MCF 10A (cell line): ENCODE results near the gene FGF21. TPM values are rescaled to one million over a fixed set of nuclear protein-coding genes. Genes with fewer than 3 reads are reported as not detected.
A peak's percentile ranks its signal among the peaks of the same experiment; 100 is the strongest.

ENCODE experiments used
- BruUV-seq: library from RNA; stranded (reverse); fragments of 400-500 nt; replicated peaks from 2 replicates; lab custom pipeline; 2021; lab: Mats Ljungman, UMichigan
- CTCF ChIA-PET: fragments of 300-600 bp; sonication (Branson Sonifier 250); formaldehyde crosslinking; extraction: SDS; loops from one replicate; lab custom pipeline; 2021; ENCODE audit warnings: antibody characterized with exemption, inconsistent platforms; lab: Yijun Ruan, JAX
- POLR2A ChIA-PET: fragments of 300-600, 350-650 bp; sonication (Branson Sonifier 250); formaldehyde crosslinking; extraction: SDS; loops from one replicate; lab custom pipeline; 2020; ENCODE audit warnings: antibody characterized with exemption, inconsistent platforms; lab: Yijun Ruan, JAX
- DNase-seq: peaks from one replicate; pipeline ENCODE4 v3.0.0-alpha.2; 2018; ENCODE audit not compliant: unreplicated experiment
- H3K27ac Mint-ChIP-seq: one replicate; pipeline ENCODE4 v1.8.0; 2022; ENCODE audit warnings: mild to moderate bottlenecking, low read depth, mixed read lengths; ENCODE audit not compliant: unreplicated experiment
- H3K27me3 Mint-ChIP-seq: one replicate; pipeline ENCODE4 v1.8.0; 2022; ENCODE audit warnings: mixed read lengths; ENCODE audit not compliant: insufficient read depth, unreplicated experiment
- H3K36me3 Mint-ChIP-seq: one replicate; pipeline ENCODE4 v1.8.0; 2022; ENCODE audit warnings: mild to moderate bottlenecking, moderate library complexity, mixed read lengths; ENCODE audit not compliant: insufficient read depth, unreplicated experiment
- H3K4me1 Mint-ChIP-seq: one replicate; pipeline ENCODE4 v1.8.0; 2022; ENCODE audit warnings: mixed read lengths; ENCODE audit not compliant: insufficient read depth, unreplicated experiment
- H3K4me3 Mint-ChIP-seq: one replicate; pipeline ENCODE4 v1.8.0; 2022; ENCODE audit warnings: mild to moderate bottlenecking, moderate library complexity, mixed read lengths; ENCODE audit not compliant: unreplicated experiment
- H3K9me3 Mint-ChIP-seq: one replicate; pipeline ENCODE4 v1.8.0; 2022; ENCODE audit warnings: mixed read lengths; ENCODE audit not compliant: unreplicated experiment
- intact Hi-C: fragments of 100-400 bp; cut with micrococcal nuclease; formaldehyde crosslinking; loops from 2 replicates; pipeline ENCODE4 v1.14.1; 2022
- total RNA-seq: library from RNA; stranded (reverse); gene quantifications from 2 replicates; pipeline ENCODE4 v1.2.3, GENCODE V29; 2022
- TF ChIP-seq, protein P1 (sequence below): fragments of 200-600 bp; IDR thresholded peaks from one replicate; pipeline ENCODE4 v1.8.0; 2022; ENCODE audit warnings: antibody characterized with exemption, mild to moderate bottlenecking; ENCODE audit not compliant: unreplicated experiment

The FGF21 gene
- total RNA-seq, 1 experiment from 2014 or later, result 0.93 TPM

DNA sequence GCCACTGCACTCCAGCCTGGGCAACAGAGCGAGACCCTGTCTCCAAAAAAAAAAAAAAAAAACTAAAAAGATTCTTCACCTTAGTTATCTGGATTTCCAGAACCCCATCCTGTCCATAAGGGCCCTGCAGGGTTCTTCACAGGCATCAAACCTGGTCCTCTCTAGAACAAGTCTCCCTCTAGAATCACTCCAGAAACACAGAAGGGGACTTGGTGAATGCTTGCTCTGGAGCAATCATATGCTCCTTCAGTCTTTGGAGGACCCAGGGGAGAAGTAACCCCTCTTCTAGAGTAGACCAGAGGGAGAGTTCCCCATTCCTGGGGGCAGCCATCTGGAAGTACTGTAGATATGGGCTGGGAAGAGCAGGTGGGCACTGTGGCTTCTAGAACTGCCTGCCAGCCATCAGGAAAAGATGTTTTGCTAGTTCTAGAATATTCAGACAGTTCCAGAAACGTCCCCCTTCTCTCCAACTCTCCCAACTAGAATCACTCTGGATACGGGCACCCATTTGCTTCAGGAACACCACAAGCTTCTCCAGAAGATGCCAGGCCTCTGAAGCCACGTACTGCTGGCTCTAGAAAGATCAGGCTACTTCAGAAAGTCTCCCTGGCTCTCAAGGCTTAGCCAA, 5.6 kb upstream of the FGF21 start:
- Mint-ChIP-seq H3K27me3 (no peaks in the 10 kb centered on the region), H3K4me1 (peaks cover 18% of the 10 kb centered on the region), H3K9me3 (no peaks in the 10 kb centered on the region), H3K36me3 (peaks cover 14% of the 10 kb centered on the region), H3K27ac (no peak overlapping the region), H3K4me3 (no peak overlapping the region)
- BruUV-seq, result TSS peak; percentile 2
- DNase-seq, result no peak
- intact Hi-C loops, result no loop called here
- TF ChIP-seq, protein P1, sequence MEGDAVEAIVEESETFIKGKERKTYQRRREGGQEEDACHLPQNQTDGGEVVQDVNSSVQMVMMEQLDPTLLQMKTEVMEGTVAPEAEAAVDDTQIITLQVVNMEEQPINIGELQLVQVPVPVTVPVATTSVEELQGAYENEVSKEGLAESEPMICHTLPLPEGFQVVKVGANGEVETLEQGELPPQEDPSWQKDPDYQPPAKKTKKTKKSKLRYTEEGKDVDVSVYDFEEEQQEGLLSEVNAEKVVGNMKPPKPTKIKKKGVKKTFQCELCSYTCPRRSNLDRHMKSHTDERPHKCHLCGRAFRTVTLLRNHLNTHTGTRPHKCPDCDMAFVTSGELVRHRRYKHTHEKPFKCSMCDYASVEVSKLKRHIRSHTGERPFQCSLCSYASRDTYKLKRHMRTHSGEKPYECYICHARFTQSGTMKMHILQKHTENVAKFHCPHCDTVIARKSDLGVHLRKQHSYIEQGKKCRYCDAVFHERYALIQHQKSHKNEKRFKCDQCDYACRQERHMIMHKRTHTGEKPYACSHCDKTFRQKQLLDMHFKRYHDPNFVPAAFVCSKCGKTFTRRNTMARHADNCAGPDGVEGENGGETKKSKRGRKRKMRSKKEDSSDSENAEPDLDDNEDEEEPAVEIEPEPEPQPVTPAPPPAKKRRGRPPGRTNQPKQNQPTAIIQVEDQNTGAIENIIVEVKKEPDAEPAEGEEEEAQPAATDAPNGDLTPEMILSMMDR, result no peak
- ChIA-PET CTCF (no interaction called here), POLR2A (no interaction called here)

GRCh38 chr19:48750351-48750750, 5.0 kb upstream of the FGF21 start:
- H3K36me3 Mint-ChIP-seq, result peaks cover 14% of the 10 kb centered on the region
- no peaks in the 10 kb centered on the region for H3K27me3 Mint-ChIP-seq
- H3K27ac Mint-ChIP-seq, result no peak overlapping the region
- H3K4me1 Mint-ChIP-seq, result peaks cover 25% of the 10 kb centered on the region
- DNase-seq, result no peak
- intact Hi-C loops, result no loop called here
- ChIA-PET CTCF (interaction anchor here (1.7 kb wide), 1 partner anchor 11 kb away, joined by 9 read pairs; the partner anchor contains the start of gene RASIP1), POLR2A (no interaction called here)
- H3K9me3 Mint-ChIP-seq, result no peaks in the 10 kb centered on the region
- H3K4me3 Mint-ChIP-seq, result no peak overlapping the region
- BruUV-seq, result no TSS peak
- TF ChIP-seq, protein P1, result no peak

DNA sequence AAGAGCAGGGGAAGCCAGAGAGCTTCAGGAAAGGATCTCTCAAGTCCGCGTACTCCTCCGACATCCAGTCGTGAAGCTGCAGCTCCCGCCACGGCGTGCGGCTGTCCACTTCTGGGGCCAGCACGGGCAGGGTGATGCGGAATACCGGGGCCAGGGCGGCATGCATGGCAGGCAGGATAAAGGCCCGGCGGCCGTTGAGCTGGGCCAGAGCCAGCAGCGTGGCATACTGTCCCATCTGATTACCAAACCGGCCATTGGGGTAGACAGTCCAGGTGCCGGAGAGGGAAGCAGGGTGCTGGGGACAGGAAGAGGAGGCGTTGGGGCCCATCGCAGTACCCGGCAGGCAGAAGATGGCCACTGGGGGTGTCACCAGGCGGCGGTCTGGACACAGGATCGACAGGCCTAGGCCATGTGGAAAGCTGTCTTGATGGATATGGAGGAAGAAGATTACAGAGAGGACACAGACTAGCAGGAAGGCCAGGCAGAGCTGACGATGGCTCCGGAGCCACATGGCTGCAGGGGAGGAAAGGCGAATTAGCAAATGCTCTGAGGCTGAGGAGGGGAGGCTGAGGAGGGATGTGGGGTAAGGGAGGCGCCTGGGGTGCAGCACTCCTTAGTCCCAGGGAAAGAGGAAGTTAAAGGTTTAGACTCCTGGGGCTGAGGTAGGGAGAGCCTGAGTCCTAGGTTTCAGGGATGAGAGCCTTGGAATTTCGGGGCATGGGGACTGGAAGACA, 4.4 kb upstream of the FGF21 start:
- BruUV-seq, result no TSS peak
- no peaks in the 10 kb centered on the region for H3K9me3 Mint-ChIP-seq
- ChIA-PET CTCF (interaction anchor here (1.7 kb wide), 1 partner anchor 11 kb away, joined by 9 read pairs; the partner anchor contains the start of gene RASIP1), POLR2A (interaction anchor here (1.5 kb wide), 1 partner anchor 12 kb away, joined by 10 read pairs; no protein-coding TSS in a partner anchor)
- peaks cover 29% of the 10 kb centered on the region for H3K4me1 Mint-ChIP-seq
- H3K27me3 Mint-ChIP-seq, result no peaks in the 10 kb centered on the region
- TF ChIP-seq, protein P1, result no peak
- H3K4me3 Mint-ChIP-seq, result peak overlapping the region; percentile 77
- DNase-seq, result no peak
- intact Hi-C loops, result no loop called here
- H3K27ac Mint-ChIP-seq, result no peak overlapping the region
- H3K36me3 Mint-ChIP-seq, result peaks cover 14% of the 10 kb centered on the region

GRCh38 chr19:48751845-48752495, 3.4 kb upstream of the FGF21 start:
- POLR2A ChIA-PET, result interaction anchor here (1.2 to 1.5 kb wide), 2 partner anchors 13 to 31 kb away, joined by 4 to 10 read pairs; no protein-coding TSS in a partner anchor
- TF ChIP-seq, protein P1, result no peak
- Mint-ChIP-seq H3K27me3 (no peaks in the 10 kb centered on the region), H3K4me3 (peak overlapping the region; percentile 77), H3K36me3 (peaks cover 14% of the 10 kb centered on the region), H3K9me3 (no peaks in the 10 kb centered on the region), H3K4me1 (peaks cover 29% of the 10 kb centered on the region), H3K27ac (peak overlapping the region; percentile 17)
- intact Hi-C loops, result no loop called here
- DNase-seq, result no peak
- TSS peak; percentile 43 for BruUV-seq
- CTCF ChIA-PET, result interaction anchor here (1.7 kb wide), 1 partner anchor 12 kb away, joined by 9 read pairs; the partner anchor contains the start of gene RASIP1
